ENCODE results near the gene OR6C6. TPM values are rescaled to one million over a fixed set of nuclear protein-coding genes. Genes with fewer than 3 reads are reported as not detected.

The OR6C6 gene
- total RNA-seq, 1 experiment from 2014 or later = not detected

- H3F3A ChIP-seq (ENCODE audit: low read length, unreplicated experiment) = no peaks in the 10 kb centered on the region
- intact Hi-C loops (cut with micrococcal nuclease) = no loop called here
- H3K27ac ChIP-seq (ENCODE audit: low read length) = no peak overlapping the region
- no peak overlapping the region for H2AFZ ChIP-seq (ENCODE audit: low read length)
- no peaks in the 10 kb centered on the region for H3K9me2 ChIP-seq (replicated peaks; ENCODE audit: low read length)
- DNase-seq (no peak), ATAC-seq (no peak)
- H3K27me3 ChIP-seq (ENCODE audit: low read length) = peaks cover 14% of the 10 kb centered on the region; the same call in 1 of the 2 replicates
- H3K79me2 ChIP-seq (ENCODE audit: low read length) = no peaks in the 10 kb centered on the region
- no TSS peak for BruUV-seq (replicated peaks)
- no peak overlapping the region for H3K4me3 ChIP-seq (ENCODE audit: low read length)
- no peak overlapping the region for H3K4me2 ChIP-seq (ENCODE audit: low read length)
- no peaks in the 10 kb centered on the region for H4K20me1 ChIP-seq (ENCODE audit: low read length)
- no peak for TF ChIP-seq EZH2 (IDR thresholded peaks at IDR 0.05; ENCODE audit: low read length, unreplicated experiment)
- TF ChIP-seq EZH2phosphoT487 (IDR thresholded peaks at IDR 0.05; ENCODE audit: borderline replicate concordance, low read length) = no peak
- TF ChIP-seq CTCF (conservative IDR thresholded peaks at IDR 0.05; ENCODE audit: low read depth, low read length) = no peak
- no peaks in the 10 kb centered on the region for H3K4me1 ChIP-seq (ENCODE audit: insufficient read depth, low read length)
- ChIA-PET CTCF (no interaction called here), POLR2A (ENCODE audit: unreplicated experiment) (no interaction called here)
- H3K36me3 ChIP-seq (ENCODE audit: low read depth, low read length) = no peaks in the 10 kb centered on the region
- H3K9ac ChIP-seq (ENCODE audit: low read length) = no peak overlapping the region
- no peaks in the 10 kb centered on the region for H3K9me3 ChIP-seq (ENCODE audit: low read length)
These were observed 15.4 kb downstream of the OR6C6 start for GRCh38 chr12:55280991-55281390.

- H2AFZ ChIP-seq (ENCODE audit: low read length) = no peak overlapping the region
- no peaks in the 10 kb centered on the region for H3K9me2 ChIP-seq (replicated peaks; ENCODE audit: low read length)
- no peak overlapping the region for H3K4me2 ChIP-seq (ENCODE audit: low read length)
- no peaks in the 10 kb centered on the region for H3K36me3 ChIP-seq (ENCODE audit: low read depth, low read length)
- no peak overlapping the region for H3K27ac ChIP-seq (ENCODE audit: low read length)
- no TSS peak for BruUV-seq (replicated peaks)
- DNase-seq = no peak
- H3F3A ChIP-seq (ENCODE audit: low read length, unreplicated experiment) = no peaks in the 10 kb centered on the region
- no peak for ATAC-seq
- H3K9me3 ChIP-seq (ENCODE audit: low read length) = no peaks in the 10 kb centered on the region
- no peak overlapping the region for H3K4me3 ChIP-seq (ENCODE audit: low read length)
- TF ChIP-seq CTCF (conservative IDR thresholded peaks at IDR 0.05; ENCODE audit: low read depth, low read length) = no peak
- TF ChIP-seq EZH2 (IDR thresholded peaks at IDR 0.05; ENCODE audit: low read length, unreplicated experiment) = no peak
- TF ChIP-seq EZH2phosphoT487 (IDR thresholded peaks at IDR 0.05; ENCODE audit: borderline replicate concordance, low read length) = no peak
- no peaks in the 10 kb centered on the region for H4K20me1 ChIP-seq (ENCODE audit: low read length)
- H3K9ac ChIP-seq (ENCODE audit: low read length) = no peak overlapping the region
- H3K27me3 ChIP-seq (ENCODE audit: low read length) = peaks cover 23% of the 10 kb centered on the region; the same call in 1 of the 2 replicates
- no peaks in the 10 kb centered on the region for H3K4me1 ChIP-seq (ENCODE audit: insufficient read depth, low read length)
- ChIA-PET CTCF (no interaction called here), POLR2A (ENCODE audit: unreplicated experiment) (no interaction called here)
- no peaks in the 10 kb centered on the region for H3K79me2 ChIP-seq (ENCODE audit: low read length)
- intact Hi-C loops (cut with micrococcal nuclease) = no loop called here
These were observed 38.1 kb downstream of the OR6C6 start for GRCh38 chr12:55258303-55258702.

GRCh38 chr12:55256831-55257230, 39.5 kb downstream of the OR6C6 start:
- no peaks in the 10 kb centered on the region for H3F3A ChIP-seq (ENCODE audit: low read length, unreplicated experiment)
- intact Hi-C loops (cut with micrococcal nuclease) = no loop called here
- no peaks in the 10 kb centered on the region for H3K9me2 ChIP-seq (replicated peaks; ENCODE audit: low read length)
- TF ChIP-seq EZH2phosphoT487 (IDR thresholded peaks at IDR 0.05; ENCODE audit: borderline replicate concordance, low read length) = no peak
- no peak for TF ChIP-seq EZH2 (IDR thresholded peaks at IDR 0.05; ENCODE audit: low read length, unreplicated experiment)
- no peak for TF ChIP-seq CTCF (conservative IDR thresholded peaks at IDR 0.05; ENCODE audit: low read depth, low read length)
- ChIA-PET CTCF (no interaction called here), POLR2A (ENCODE audit: unreplicated experiment) (no interaction called here)
- no peaks in the 10 kb centered on the region for H3K36me3 ChIP-seq (ENCODE audit: low read depth, low read length)
- no peaks in the 10 kb centered on the region for H3K4me1 ChIP-seq (ENCODE audit: insufficient read depth, low read length)
- no peak overlapping the region for H3K9ac ChIP-seq (ENCODE audit: low read length)
- no peak overlapping the region for H3K27ac ChIP-seq (ENCODE audit: low read length)
- H3K79me2 ChIP-seq (ENCODE audit: low read length) = no peaks in the 10 kb centered on the region
- H4K20me1 ChIP-seq (ENCODE audit: low read length) = no peaks in the 10 kb centered on the region
- H3K27me3 ChIP-seq (ENCODE audit: low read length) = peaks cover 15% of the 10 kb centered on the region; the same call in 1 of the 2 replicates
- no peak overlapping the region for H2AFZ ChIP-seq (ENCODE audit: low read length)
- no peak overlapping the region for H3K4me3 ChIP-seq (ENCODE audit: low read length)
- no peaks in the 10 kb centered on the region for H3K9me3 ChIP-seq (ENCODE audit: low read length)
- DNase-seq (no peak), ATAC-seq (no peak)
- H3K4me2 ChIP-seq (ENCODE audit: low read length) = no peak overlapping the region
- BruUV-seq (replicated peaks) = no TSS peak
